OCI-LY1 (cell line): Measurements from ENCODE around the gene TMEM200C.

Experiments
- H2AFZ ChIP-seq: fragments of 200-600 bp; sonication (generic), shearing (Covaris generic); 2 replicates; pipeline ENCODE4 v1.6.0; 2014; ENCODE audit warnings: antibody characterized with exemption, mild to moderate bottlenecking, low read length
- H3F3A ChIP-seq: fragments of 200-600 bp; sonication (generic), shearing (Covaris generic); 2 replicates; pipeline ENCODE4 v1.6.0; 2014; ENCODE audit warnings: mild to moderate bottlenecking, antibody characterized with exemption, low read length, moderate library complexity; ENCODE audit not compliant: insufficient read depth
- H3K27ac ChIP-seq: fragments of 200-600 bp; sonication (generic); 2 replicates; pipeline ENCODE4 v1.5.1; 2014; ENCODE audit warnings: low read length, mixed run types, mild to moderate bottlenecking, low read depth; ENCODE audit not compliant: poor library complexity, severe bottlenecking
- H3K27me3 ChIP-seq: fragments of 200-600 bp; sonication (generic); 2 replicates; pipeline ENCODE4 v1.6.0; 2014; ENCODE audit warnings: antibody characterized with exemption, mild to moderate bottlenecking, low read length, moderate library complexity; ENCODE audit not compliant: insufficient read depth
- H3K36me3 ChIP-seq: fragments of 200-600 bp; sonication (generic); 2 replicates; pipeline ENCODE4 v1.6.1; 2014; ENCODE audit warnings: mild to moderate bottlenecking, antibody characterized with exemption, low read length, moderate library complexity, mixed read lengths; ENCODE audit not compliant: insufficient read depth
- H3K4me1 ChIP-seq: fragments of 200-600 bp; sonication (generic); 2 replicates; pipeline ENCODE4 v1.5.1; 2014; ENCODE audit warnings: mild to moderate bottlenecking, low read length, moderate library complexity; ENCODE audit not compliant: insufficient read depth, severe bottlenecking
- H3K4me2 ChIP-seq: fragments of 200-600 bp; sonication (generic), shearing (Covaris generic); 2 replicates; pipeline ENCODE4 v1.6.1; 2014; ENCODE audit warnings: low read length
- H3K4me3 ChIP-seq: fragments of 200-600 bp; sonication (generic); 2 replicates; pipeline ENCODE4 v1.5.1; 2014; ENCODE audit warnings: low read length, low read depth, mild to moderate bottlenecking, mixed read lengths; ENCODE audit not compliant: poor library complexity, severe bottlenecking
- H3K79me2 ChIP-seq: fragments of 200-600 bp; shearing (Covaris generic); 2 replicates; pipeline ENCODE4 v1.6.1; 2016; ENCODE audit warnings: mixed run types, low read length, mixed read lengths; ENCODE audit not compliant: insufficient read depth
- H3K9ac ChIP-seq: fragments of 200-600 bp; sonication (generic), shearing (Covaris generic); 2 replicates; pipeline ENCODE4 v1.6.1; 2014; ENCODE audit warnings: mild to moderate bottlenecking, low read length, mixed read lengths
- H3K9me2 ChIP-seq: fragments of 200-600 bp; sonication (generic), shearing (Covaris generic); 2 replicates; pipeline ENCODE4 v1.6.1; 2014; ENCODE audit warnings: low read depth, mild to moderate bottlenecking, low read length, mixed read lengths
- H3K9me3 ChIP-seq: fragments of 200-600 bp; shearing (Covaris generic); 2 replicates; pipeline ENCODE4 v1.6.1; 2014; ENCODE audit warnings: low read length, mixed read lengths
- H4K20me1 ChIP-seq: fragments of 200-600 bp; sonication (generic), shearing (Covaris generic); 2 replicates; pipeline ENCODE4 v1.6.0; 2016; ENCODE audit warnings: mild to moderate bottlenecking, low read length; ENCODE audit not compliant: insufficient read depth
- EZH2 ChIP-seq: fragments of 200-600 bp; sonication (generic), shearing (Covaris generic); IDR thresholded peaks from 2 replicates; pipeline ENCODE4 v1.8.0; 2017; ENCODE audit warnings: borderline replicate concordance, mixed run types, mild to moderate bottlenecking, antibody characterized with exemption, low read length, moderate library complexity, mixed read lengths
- TF ChIP-seq, protein P1 (sequence below): fragments of 200-600 bp; sonication (generic), shearing (Covaris generic); IDR thresholded peaks from 2 replicates; pipeline ENCODE4 v1.5.1; 2017; ENCODE audit warnings: mild to moderate bottlenecking, antibody characterized with exemption, low read length, moderate library complexity, mixed read lengths

The TMEM200C gene

DNA sequence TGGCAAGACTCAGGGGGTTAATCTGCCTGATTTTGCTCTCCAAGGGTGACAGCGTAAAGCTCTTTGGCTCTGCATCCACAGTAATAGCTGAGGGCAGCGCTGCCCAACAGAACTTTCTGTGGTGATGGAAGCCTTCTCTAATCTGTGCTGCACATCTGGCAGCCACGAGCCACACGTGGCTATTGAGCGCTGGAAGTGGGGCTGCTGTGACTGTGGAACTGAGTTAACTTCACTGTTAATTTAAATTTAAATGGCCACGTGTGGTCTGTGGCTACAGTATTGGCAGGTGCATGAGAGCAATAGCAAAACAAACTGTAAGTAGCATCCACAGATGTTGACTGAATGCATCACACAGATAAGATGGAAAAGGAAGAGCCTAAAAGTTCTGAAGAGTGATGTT, 47.3 kb upstream of the TMEM200C start:
- Histone ChIP-seq H3K4me2 (no peak overlapping the region), H3K4me1 (no peaks in the 10 kb centered on the region), H3K27me3 (no peaks in the 10 kb centered on the region), H3F3A (no peaks in the 10 kb centered on the region), H3K79me2 (no peaks in the 10 kb centered on the region), H3K9me2 (no peaks in the 10 kb centered on the region), H3K9ac (no peak overlapping the region), H2AFZ (no peak overlapping the region), H3K4me3 (no peak overlapping the region), H3K36me3 (no peaks in the 10 kb centered on the region), H4K20me1 (no peaks in the 10 kb centered on the region), H3K9me3 (no peaks in the 10 kb centered on the region), H3K27ac (no peak overlapping the region)
- TF ChIP-seq, protein P1, sequence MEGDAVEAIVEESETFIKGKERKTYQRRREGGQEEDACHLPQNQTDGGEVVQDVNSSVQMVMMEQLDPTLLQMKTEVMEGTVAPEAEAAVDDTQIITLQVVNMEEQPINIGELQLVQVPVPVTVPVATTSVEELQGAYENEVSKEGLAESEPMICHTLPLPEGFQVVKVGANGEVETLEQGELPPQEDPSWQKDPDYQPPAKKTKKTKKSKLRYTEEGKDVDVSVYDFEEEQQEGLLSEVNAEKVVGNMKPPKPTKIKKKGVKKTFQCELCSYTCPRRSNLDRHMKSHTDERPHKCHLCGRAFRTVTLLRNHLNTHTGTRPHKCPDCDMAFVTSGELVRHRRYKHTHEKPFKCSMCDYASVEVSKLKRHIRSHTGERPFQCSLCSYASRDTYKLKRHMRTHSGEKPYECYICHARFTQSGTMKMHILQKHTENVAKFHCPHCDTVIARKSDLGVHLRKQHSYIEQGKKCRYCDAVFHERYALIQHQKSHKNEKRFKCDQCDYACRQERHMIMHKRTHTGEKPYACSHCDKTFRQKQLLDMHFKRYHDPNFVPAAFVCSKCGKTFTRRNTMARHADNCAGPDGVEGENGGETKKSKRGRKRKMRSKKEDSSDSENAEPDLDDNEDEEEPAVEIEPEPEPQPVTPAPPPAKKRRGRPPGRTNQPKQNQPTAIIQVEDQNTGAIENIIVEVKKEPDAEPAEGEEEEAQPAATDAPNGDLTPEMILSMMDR, result no peak
- no peak for TF ChIP-seq EZH2

DNA sequence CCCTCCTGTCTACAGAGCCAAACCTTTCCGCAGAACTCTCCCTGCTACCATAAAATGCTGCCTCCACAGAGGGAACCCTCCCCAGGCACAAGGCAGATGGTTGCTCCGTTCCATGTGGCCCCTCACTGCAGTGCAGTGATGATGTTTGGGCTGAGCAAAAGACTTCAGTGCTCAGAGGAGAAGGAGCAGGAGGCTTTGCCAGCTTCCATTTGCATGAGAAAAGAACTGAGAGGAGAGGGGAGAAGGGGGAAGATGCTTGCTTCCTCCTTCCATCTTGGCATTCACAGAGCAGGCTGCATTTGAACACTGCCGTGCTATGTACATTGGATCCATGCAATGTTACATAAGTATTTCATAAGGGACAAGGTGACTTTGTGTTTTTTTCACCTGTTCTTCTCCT, 46.6 kb upstream of the TMEM200C start:
- no peak overlapping the region for H3K4me2 ChIP-seq
- no peak overlapping the region for H3K4me3 ChIP-seq
- no peaks in the 10 kb centered on the region for H3K79me2 ChIP-seq
- H3K9me3 ChIP-seq, result no peaks in the 10 kb centered on the region
- no peak overlapping the region for H3K9ac ChIP-seq
- no peaks in the 10 kb centered on the region for H3F3A ChIP-seq
- no peaks in the 10 kb centered on the region for H3K36me3 ChIP-seq
- H2AFZ ChIP-seq, result no peak overlapping the region
- H3K9me2 ChIP-seq, result no peaks in the 10 kb centered on the region
- no peaks in the 10 kb centered on the region for H4K20me1 ChIP-seq
- H3K27ac ChIP-seq, result no peak overlapping the region
- H3K27me3 ChIP-seq, result no peaks in the 10 kb centered on the region
- no peaks in the 10 kb centered on the region for H3K4me1 ChIP-seq
- TF ChIP-seq, protein P1, result no peak
- TF ChIP-seq EZH2, result no peak

DNA sequence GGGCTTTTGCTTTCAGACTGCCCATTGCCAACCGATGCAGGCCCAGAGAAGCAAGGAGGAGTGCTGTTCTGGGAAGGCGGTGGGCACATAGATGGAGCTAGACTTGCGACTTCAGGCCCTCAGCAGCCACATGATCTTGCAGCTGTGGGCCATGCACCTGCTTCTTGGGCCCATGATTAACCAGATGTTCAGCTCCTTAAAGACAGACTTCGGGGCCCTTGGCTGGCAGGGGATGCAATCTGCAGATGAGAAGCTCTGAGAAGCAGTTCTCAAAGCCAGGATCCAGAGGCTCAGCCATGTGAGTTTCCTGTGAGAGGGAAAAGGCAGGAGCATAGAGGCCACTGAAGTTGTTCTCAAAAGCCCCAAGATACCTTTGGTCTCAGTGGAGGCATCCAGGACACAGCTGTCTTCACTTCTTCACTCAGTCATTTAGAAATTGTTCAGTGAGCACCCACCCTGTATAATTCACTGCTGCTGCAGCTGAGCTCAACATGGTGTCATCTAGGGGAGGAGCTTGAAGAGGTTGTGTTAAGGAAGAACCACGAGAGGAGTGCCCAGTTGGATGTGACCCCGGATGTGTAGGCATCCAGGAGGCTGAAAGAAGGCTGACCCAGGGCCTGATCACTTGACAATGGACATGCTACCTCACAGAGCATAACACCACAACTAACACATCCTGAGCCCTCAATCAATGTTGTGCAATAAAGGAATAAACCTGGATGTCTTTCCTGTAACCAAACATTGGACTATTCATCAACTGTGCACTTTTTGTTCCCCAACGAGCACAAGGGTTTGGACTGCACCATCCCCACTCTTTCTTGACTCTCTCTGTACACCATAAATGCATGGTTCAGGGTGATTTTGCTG, 44.7 kb upstream of the TMEM200C start:
- Histone ChIP-seq H3K4me2 (no peak overlapping the region), H3K4me1 (no peaks in the 10 kb centered on the region), H3K79me2 (no peaks in the 10 kb centered on the region), H2AFZ (no peak overlapping the region), H3K9ac (no peak overlapping the region), H3K4me3 (no peak overlapping the region), H4K20me1 (no peaks in the 10 kb centered on the region), H3F3A (no peaks in the 10 kb centered on the region), H3K9me2 (no peaks in the 10 kb centered on the region), H3K36me3 (no peaks in the 10 kb centered on the region), H3K27me3 (no peaks in the 10 kb centered on the region), H3K27ac (no peak overlapping the region), H3K9me3 (no peaks in the 10 kb centered on the region)
- TF ChIP-seq, protein P1, result no peak
- no peak for TF ChIP-seq EZH2
